ENCODE data around the gene ANKRD12. TPM values are rescaled to one million over a fixed set of nuclear protein-coding genes. Genes with fewer than 3 reads are reported as not detected.

ANKRD12 gene
- total RNA-seq, 1 donor from 2014 or later = 74.7 TPM

- intact Hi-C loops (cut with micrococcal nuclease) = loop anchor here (10.0 kb wide), 1 partner anchor 509 kb away; the partner anchor contains the start of gene PPP4R1
Measured at GRCh38 chr18:9105420-9105819, 31.2 kb upstream of the ANKRD12 start.

- intact Hi-C loops (cut with micrococcal nuclease) = loop anchor here (10.0 kb wide), 1 partner anchor 509 kb away; the partner anchor contains the start of gene PPP4R1
Measured at GRCh38 chr18:9106094-9106493, 30.5 kb upstream of the ANKRD12 start.

- intact Hi-C loops (cut with micrococcal nuclease) = loop anchor here (10.0 kb wide), 1 partner anchor 508 kb away; the partner anchor contains the start of gene PPP4R1
Measured at GRCh38 chr18:9106800-9107584, 29.6 kb upstream of the ANKRD12 start.

GRCh38 chr18:9108911-9109310 is 27.7 kb upstream of the ANKRD12 start:
- intact Hi-C loops (cut with micrococcal nuclease) = loop anchor here (1.0 to 10.0 kb wide), 2 partner anchors 8 to 506 kb away; partner anchors contain the start of gene PPP4R1

- intact Hi-C loops (cut with micrococcal nuclease) = loop anchor here (1.0 to 10.0 kb wide), 2 partner anchors 8 to 505 kb away; partner anchors contain the start of gene PPP4R1
Measured at GRCh38 chr18:9109523-9109922, 27.1 kb upstream of the ANKRD12 start.

- intact Hi-C loops (cut with micrococcal nuclease) = no loop called here
Measured at GRCh38 chr18:9113468-9114149, 23.0 kb upstream of the ANKRD12 start.

- intact Hi-C loops (cut with micrococcal nuclease) = loop anchor here (2.0 kb wide), 1 partner anchor 25 kb away; no protein-coding TSS in a partner anchor
Measured at GRCh38 chr18:9115984-9116383, 20.6 kb upstream of the ANKRD12 start.

- intact Hi-C loops (cut with micrococcal nuclease) = loop anchor here (1.0 to 2.0 kb wide), 6 partner anchors 9 to 45 kb away; partner anchors contain the start of gene ANKRD12
Measured at GRCh38 chr18:9117980-9118841, 18.4 kb upstream of the ANKRD12 start.

- intact Hi-C loops (cut with micrococcal nuclease) = no loop called here
Measured at GRCh38 chr18:9120796-9121195, 15.8 kb upstream of the ANKRD12 start.

- intact Hi-C loops (cut with micrococcal nuclease) = no loop called here
Measured at GRCh38 chr18:9123520-9123919, 13.1 kb upstream of the ANKRD12 start.

GRCh38 chr18:9124824-9125223 is 11.8 kb upstream of the ANKRD12 start:
- intact Hi-C loops (cut with micrococcal nuclease) = no loop called here

- intact Hi-C loops (cut with micrococcal nuclease) = no loop called here
Measured at GRCh38 chr18:9126337-9126736, 10.2 kb upstream of the ANKRD12 start.

GRCh38 chr18:9130195-9130594 is 6.4 kb upstream of the ANKRD12 start:
- intact Hi-C loops (cut with micrococcal nuclease) = loop anchor here (10.0 kb wide), 2 partner anchors 425 to 485 kb away; partner anchors contain the start of genes MTCL1 and PPP4R1

GRCh38 chr18:9130806-9131205 is 5.8 kb upstream of the ANKRD12 start:
- intact Hi-C loops (cut with micrococcal nuclease) = loop anchor here (10.0 kb wide), 2 partner anchors 426 to 484 kb away; partner anchors contain the start of genes MTCL1 and PPP4R1

GRCh38 chr18:9132628-9133027 is 4.0 kb upstream of the ANKRD12 start:
- intact Hi-C loops (cut with micrococcal nuclease) = loop anchor here (10.0 kb wide), 2 partner anchors 428 to 482 kb away; partner anchors contain the start of genes MTCL1 and PPP4R1

GRCh38 chr18:9133225-9133624 is 3.4 kb upstream of the ANKRD12 start:
- intact Hi-C loops (cut with micrococcal nuclease) = loop anchor here (10.0 kb wide), 2 partner anchors 428 to 482 kb away; partner anchors contain the start of genes MTCL1 and PPP4R1

- intact Hi-C loops (cut with micrococcal nuclease) = loop anchor here (5.0 to 10.0 kb wide), 4 partner anchors 342 to 528 kb away; partner anchors contain the start of genes MTCL1, PPP4R1, RAB12 and RALBP1
Measured at GRCh38 chr18:9135081-9135911, 1.3 kb upstream of the ANKRD12 start.

GRCh38 chr18:9135912-9136314 is 668 bp upstream of the ANKRD12 start:
- intact Hi-C loops (cut with micrococcal nuclease) = loop anchor here (1.0 to 10.0 kb wide), 10 partner anchors 19 to 779 kb away; partner anchors contain the start of genes MTCL1, NDUFV2, PPP4R1 and RAB12

All from T-helper 2 cell treated with Interferon-gamma antibody and Interleukin-4, amounts not matched to agents 100 ng/mL and 5 ng/mL, for 36 hours (primary cell).